HuH-7.5 (cell line): ENCODE data around the gene KRTAP19-4.
"Not testable (repeated sequence)": the region's sequence is repeated elsewhere in the genome, so short reads cannot be mapped to it uniquely, and the experiment has no call there.

Experiments used
- DNase-seq: peaks from one replicate; pipeline ENCODE4 v3.0.0; 2011; ENCODE audit warnings: low spot score

Gene KRTAP19-4

GRCh38 chr21:30497065-30497464 lies at the start of gene KRTAP19-4:
KRTAP19-4 (minus strand) TSS chr21:30497165; CDS start chr21:30497110, 55 bp downstream.
- no peak for DNase-seq

DNA sequence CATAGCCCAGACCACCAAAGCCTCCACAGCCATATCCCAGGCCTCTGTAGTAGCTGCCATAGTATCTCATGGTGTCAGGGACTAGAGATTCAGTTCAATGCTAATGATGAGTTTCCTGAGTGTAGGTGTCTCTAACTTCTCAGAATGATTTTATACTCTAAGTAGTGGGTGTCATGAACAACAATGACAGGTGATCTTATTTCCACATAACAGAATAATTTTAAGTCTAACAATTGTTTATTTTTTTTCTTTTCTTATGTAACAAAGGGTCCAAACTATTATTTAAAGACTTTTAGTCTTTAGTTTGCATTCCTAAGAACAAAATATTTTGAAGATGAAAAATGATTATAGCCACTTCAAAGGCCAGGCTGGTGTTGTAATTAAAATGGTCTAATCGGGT lies 44.8 kb upstream of the KRTAP19-4 start, which contains the start of gene KRTAP19-6:
Gene KRTAP19-6, minus strand, starts transcription at position 101 of the 400 bp plus-strand sequence. Its CDS starts 31 bp downstream, at position 70.
- DNase-seq = no peak

- DNase-seq = no peak
These were observed 21.9 kb upstream of the KRTAP19-4 start for GRCh38 chr21:30518876-30519275.

GRCh38 chr21:30515681-30516080 lies 18.7 kb upstream of the KRTAP19-4 start:
- DNase-seq = no peak

DNA sequence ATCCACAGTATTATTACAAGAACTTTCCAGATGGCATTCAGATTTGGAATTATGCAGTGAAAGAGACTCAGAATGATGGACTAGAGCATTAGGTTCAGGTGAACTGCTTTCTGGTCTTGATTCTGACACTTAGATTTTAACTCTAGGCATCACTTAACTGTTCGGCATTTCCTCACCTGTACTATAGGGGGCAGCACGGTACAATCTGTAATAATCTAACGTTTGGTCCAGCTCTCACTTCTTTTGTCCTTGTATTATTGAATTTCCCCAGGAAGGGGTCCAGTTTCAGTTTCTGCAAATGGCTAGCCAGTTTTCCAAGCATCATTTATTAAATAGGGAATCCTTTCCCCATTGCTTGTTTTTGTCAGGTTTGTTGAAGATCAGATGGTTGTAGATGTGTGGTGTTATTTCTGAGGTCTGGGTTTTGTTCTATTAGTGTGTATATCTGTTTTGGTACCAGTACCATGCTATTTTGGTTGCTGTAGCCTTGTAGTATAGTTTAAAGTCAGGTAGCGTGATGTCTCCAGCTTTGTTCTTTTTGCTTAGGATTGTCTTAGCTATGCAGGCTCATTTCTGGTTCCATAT lies 8.7 kb upstream of the KRTAP19-4 start:
- not testable (repeated sequence) for DNase-seq

GRCh38 chr21:30502041-30502440 lies 5.1 kb upstream of the KRTAP19-4 start, which contains the start of gene KRTAP19-5:
KRTAP19-5 (minus strand) TSS chr21:30502141; CDS start chr21:30502090, 51 bp downstream.
- DNase-seq = no peak

DNA sequence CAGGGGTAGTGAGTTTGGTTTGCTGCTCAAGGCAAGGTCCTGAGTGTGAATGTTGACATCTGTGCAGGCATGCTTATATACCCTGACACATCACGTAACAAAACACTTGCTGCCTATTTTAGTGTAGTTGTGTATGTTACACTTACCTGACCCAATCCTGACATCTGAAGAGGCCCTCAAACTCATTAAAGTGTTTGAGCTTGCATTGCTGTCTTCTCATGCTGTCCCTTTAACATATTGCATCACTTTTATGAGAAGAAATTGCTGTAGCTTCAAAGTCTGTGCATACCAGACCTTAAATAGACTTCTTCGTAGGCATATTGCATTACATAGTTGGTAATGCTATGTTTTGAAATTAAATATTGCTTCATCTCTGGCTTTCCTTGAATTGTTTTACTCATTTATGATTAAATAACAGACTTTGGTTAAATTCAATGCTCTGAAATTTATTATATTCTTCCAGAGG lies 5.0 kb downstream of the KRTAP19-4 start, which contains the start of gene KRTAP19-3:
Gene KRTAP19-3, minus strand, starts transcription at position 51 of the 466 bp plus-strand sequence. CDS start 56 bp downstream, outside the sequence.
- DNase-seq = no peak

GRCh38 chr21:30487336-30487735 lies 9.6 kb downstream of the KRTAP19-4 start, which contains the start of gene KRTAP19-2:
KRTAP19-2 (minus strand) TSS chr21:30487436; CDS start chr21:30487348, 88 bp downstream.
- no peak for DNase-seq

- DNase-seq = no peak
These were observed 10.8 kb downstream of the KRTAP19-4 start for GRCh38 chr21:30486180-30486579.

GRCh38 chr21:30482130-30482529 lies 14.8 kb downstream of the KRTAP19-4 start:
- DNase-seq = no peak

DNA sequence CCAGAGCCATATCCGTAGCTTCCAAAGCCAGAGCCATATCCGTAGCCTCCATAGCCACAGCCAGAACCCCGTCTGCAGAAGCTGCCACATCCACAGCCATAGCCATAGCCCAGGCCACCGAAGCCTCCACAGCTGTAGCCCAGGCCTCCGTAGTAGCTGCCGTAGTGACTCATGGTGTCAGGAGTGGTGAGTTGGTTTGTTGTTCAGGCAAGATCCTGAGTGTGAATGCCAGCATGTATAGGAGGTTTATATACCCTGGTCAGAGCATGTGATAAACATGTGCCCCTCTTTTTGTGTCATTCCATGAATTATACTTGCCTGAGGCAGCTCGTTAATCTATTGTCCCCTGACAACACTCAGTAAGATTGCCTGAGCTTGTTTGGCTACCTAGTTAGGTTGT lies 16.8 kb downstream of the KRTAP19-4 start, which contains the start of gene KRTAP19-1:
Gene KRTAP19-1, minus strand, starts transcription at position 223 of the 400 bp plus-strand sequence. Its CDS starts 50 bp downstream, at position 173.
- no peak for DNase-seq

GRCh38 chr21:30479259-30479658 lies 17.7 kb downstream of the KRTAP19-4 start:
- no peak for DNase-seq

GRCh38 chr21:30478004-30478403 lies 19.0 kb downstream of the KRTAP19-4 start:
- DNase-seq = no peak

- DNase-seq = no peak
These were observed 27.9 kb downstream of the KRTAP19-4 start for GRCh38 chr21:30468900-30469714.

DNA sequence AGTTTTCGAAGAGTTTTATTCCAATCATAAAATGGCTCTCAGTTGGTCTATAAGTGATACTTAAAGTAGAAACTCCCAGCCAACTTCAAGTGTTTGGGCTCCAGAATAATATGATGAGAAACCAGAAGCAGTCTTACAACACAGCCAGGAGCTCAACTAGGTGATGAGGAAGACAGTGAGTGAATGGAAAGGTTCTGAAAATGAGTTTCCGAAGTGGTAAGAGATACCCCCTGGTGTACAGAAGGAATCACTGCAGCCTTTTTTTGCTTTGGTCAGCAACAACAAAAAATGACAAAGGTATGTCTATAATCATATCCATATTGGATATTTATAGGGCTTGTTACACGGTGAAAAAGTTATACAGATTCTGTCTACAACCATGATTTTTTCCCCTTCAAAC lies 33.3 kb downstream of the KRTAP19-4 start:
- DNase-seq = no peak

DNA sequence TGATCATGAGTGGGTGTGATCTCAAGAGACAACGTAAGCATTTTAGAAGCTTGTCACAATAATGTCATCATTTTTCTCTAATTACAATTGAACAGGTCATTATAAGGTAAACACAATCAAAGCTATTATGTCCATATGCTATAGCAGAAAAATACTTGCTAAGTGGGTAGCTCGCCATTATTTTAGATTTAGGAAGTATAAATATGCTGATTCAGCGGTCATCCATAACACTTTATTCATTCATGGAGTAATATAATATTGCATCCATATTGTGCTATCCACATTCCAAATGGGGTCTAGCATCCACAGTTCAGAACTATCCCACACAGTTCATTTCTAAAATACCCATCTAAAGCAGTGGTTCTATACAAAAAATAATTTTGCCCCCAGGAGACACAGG lies 48.5 kb downstream of the KRTAP19-4 start:
- no peak for DNase-seq

DNA sequence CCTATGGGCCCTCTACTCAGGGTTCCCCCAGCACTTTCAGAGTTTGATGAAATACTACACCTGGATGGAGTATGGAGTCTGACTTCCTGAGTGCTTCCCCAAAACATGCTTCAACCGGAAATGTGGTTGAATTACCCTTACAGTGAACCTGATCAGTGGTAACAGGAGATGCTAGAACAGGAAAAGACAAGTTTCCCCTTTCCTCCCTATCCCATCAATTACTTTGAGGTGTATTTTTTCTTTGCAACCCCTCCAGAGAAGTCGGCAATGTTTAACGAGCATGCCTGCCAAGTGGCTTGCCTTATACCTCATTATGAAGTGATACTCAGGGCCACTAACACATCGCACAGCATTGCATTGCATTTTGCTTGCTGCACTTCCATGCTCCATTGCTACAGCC lies 49.9 kb downstream of the KRTAP19-4 start:
- DNase-seq = no peak
